GM12872 (cell line): ENCODE data around the gene STAT2.

ENCODE experiments used
- TF ChIP-seq, protein P1 (sequence below): IDR thresholded peaks from 3 replicates; pipeline ENCODE4 v1.5.1; 2011; ENCODE audit warnings: low read depth, mild to moderate bottlenecking, low read length, moderate library complexity; ENCODE audit not compliant: insufficient read depth

Gene STAT2

DNA sequence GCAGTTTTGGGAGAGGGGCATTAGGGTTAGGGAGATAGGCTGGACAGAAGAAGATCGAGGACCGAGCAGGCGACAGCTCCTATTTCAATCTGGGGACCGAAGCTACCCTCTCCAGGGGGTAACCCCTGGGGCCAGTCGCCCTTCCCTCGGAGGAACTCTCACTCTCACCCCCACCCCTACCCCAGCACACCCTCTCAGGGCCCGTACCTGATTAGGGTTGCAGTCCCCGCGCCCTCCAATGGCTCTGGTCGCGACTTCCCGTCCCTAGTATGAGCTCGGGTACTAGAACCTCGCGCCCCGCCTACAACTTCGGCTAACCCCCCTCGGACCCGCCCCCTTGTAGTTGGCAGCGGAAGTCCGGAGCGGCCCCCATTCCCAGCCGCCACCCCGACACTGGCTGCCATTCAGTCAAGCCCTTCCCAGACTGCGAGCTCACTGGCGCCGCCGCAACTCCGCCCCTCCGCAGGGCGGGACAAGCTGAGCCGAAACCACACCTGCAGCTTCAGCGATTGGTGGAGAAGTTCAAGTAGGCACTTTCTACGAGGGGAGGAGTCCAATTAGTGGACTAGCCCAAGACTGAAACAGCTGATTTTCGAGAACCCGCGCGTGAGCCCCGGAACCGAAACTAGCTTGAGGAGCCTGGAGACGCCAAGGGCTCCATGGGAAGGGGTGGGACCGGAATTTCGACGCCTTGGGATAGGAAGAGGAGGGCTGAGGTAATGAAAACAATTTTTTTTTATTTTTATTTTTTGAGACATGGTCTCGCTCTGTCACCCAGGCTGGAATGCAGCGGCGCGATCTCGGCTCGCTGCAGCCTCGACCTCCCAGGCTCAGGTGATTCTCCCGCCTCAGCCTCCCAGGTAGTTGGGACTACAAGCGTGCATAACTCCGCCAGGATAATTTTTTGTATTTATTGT is at the start of gene STAT2:
STAT2 (minus strand) TSS at position 257 of the 917 bp plus-strand sequence. CDS start 3,536 bp downstream, outside the sequence.
- TF ChIP-seq, protein P1, sequence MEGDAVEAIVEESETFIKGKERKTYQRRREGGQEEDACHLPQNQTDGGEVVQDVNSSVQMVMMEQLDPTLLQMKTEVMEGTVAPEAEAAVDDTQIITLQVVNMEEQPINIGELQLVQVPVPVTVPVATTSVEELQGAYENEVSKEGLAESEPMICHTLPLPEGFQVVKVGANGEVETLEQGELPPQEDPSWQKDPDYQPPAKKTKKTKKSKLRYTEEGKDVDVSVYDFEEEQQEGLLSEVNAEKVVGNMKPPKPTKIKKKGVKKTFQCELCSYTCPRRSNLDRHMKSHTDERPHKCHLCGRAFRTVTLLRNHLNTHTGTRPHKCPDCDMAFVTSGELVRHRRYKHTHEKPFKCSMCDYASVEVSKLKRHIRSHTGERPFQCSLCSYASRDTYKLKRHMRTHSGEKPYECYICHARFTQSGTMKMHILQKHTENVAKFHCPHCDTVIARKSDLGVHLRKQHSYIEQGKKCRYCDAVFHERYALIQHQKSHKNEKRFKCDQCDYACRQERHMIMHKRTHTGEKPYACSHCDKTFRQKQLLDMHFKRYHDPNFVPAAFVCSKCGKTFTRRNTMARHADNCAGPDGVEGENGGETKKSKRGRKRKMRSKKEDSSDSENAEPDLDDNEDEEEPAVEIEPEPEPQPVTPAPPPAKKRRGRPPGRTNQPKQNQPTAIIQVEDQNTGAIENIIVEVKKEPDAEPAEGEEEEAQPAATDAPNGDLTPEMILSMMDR = no peak

DNA sequence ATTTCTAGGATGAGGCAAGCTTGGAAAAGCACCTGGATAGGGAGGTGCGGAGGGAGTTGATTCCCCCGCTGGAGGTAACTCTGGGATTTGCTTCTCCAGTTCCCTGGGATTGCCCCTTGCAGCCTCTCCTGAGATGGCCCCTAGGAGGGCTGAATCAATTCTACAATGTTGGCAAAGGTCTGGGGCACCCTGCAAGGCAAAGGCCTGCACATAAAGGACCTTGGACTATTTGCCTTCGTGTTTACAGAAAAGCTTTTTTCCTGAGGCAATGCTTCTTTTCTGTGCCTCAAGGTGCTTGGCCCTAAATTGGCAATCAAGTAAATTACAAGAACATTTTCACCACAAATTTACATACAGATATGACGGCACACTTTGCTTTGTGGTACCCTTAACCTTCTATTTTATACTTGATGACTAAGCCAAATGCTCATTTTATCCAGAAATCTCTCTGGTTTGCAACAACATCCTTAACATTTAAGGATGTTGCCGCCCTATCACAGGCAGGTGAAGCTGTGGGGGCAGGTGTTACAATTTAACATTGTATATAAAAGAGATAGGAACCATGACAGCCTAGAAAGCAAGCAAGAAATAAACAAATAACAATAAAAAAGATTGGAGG is 49.0 kb upstream of the STAT2 start:
- TF ChIP-seq, protein P1 = no peak

DNA sequence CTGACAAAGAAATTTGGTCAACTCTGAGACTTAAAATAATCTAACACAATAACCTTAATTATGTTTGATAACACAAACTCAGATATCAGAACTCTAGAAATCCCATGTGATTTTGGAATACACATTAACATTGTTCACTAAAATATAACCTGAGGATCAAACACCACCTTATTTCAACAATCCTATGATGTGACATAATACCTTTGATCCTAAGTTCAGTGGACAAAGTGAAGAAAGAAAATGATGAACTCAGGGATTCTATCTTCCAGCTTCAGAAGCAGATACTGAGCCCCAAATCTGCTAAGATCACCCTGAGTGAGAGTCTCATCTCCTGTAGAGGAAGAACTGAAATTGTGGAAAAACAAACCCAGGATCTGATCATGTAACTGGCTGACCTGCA is 38.4 kb upstream of the STAT2 start:
- TF ChIP-seq, protein P1 = no peak

DNA sequence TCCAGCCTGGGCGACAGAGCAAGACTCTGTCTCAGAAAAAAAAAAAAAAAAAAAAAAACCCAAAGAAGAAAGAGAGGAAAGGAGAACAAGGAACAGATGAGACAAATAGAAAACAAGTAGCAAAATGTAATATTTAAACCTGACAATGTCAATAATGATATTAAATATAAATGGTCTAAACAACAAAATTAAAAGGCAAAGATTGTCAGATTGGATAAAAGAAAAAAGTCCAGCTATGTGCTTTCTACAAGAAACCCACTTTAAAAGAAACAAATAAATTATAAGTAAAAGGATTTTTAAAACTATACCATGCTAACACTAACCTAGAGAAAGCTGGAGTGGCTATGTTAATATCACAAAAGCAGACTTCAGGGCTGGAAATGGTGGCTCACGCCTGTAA is 32.4 kb upstream of the STAT2 start:
- TF ChIP-seq, protein P1 = no peak

DNA sequence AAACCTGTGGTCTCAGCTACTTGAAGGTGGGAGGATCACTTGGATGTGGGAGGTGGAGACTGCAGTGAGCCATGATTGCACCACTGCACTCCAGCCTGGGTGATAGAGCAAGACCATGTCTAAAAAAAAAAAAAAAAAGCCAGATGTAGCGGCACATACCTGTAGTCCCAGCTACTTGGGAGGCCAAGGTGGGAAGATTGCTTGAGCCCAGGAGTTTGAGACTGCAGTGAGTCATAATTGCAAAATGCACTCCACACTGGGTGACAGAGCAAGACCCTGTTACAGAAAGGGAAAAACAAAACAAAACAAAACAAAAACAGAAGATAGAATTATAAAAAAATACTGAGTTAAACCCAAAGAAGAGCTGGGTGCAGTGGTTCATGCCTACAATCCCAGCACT is 31.8 kb upstream of the STAT2 start:
- TF ChIP-seq, protein P1 = no peak

DNA sequence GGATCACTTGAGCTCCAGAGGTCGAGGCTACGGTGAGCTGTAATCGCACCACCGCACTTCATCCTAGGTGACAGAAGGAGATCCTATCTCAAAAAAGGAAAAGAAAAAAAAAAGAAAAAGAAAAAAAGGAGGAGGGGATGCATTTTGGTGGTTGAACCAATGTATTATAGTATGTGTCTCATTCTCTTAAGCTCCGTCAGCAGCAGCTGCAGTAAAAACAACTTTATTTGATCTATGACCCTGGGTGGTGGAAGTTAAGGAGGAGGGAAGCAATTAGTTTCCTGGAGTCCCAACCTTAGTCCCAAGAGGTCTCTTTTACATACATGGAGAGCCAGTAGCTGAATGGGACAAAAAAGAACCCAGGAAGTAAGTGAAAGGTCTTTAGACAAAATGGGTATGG is 29.5 kb upstream of the STAT2 start:
- TF ChIP-seq, protein P1 = no peak

DNA sequence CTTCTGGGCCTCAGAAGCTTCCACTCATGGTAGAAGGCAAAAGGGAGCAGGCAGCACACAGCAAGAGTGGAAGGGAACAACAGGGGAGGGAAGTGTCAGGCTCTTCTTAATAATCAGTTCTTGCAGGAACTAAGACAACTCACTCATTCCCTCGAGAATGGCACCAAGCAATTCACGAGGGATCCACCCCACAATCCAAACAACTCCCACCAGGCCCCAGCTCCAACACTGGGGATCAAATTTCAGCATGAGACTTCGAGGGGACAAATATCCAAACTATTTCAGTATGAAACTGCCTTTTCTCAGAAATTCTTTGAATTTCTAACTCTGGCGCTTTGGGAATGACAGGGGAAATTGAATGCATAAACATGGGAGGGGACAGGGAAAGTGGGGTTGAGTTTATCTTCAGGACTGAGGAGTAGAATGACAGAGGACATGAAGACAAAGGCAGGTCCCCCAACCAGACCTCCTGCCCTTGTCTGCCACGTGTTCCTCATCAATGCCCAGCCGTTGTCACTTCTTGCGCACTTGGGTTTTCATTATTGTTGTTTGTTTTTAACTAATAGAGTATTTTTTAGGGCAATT is 27.3 kb upstream of the STAT2 start:
- TF ChIP-seq, protein P1 = no peak
